ENCODE data around the gene TPCN1.

Gene TPCN1

GRCh38 chr12:113314121-113314529 is 92.9 kb downstream of the TPCN1 start:
- no peak overlapping the region for H3K4ac ChIP-seq (ENCODE audit: low read length)
- H3K18ac ChIP-seq (ENCODE audit: low read length), result no peak overlapping the region
- H3K27ac ChIP-seq (replicated peaks; ENCODE audit: low read length), result no peak overlapping the region
- H2BK12ac ChIP-seq (ENCODE audit: low read length), result no peak overlapping the region
- no peak overlapping the region for H2AFZ ChIP-seq (ENCODE audit: low read length)
- H3K4me1 ChIP-seq (ENCODE audit: control insufficient read depth in 2 of 2, insufficient read depth in 1 of 2, low read depth in 1 of 2, low read length in 2 of 2), result peaks cover 0 to 3% of the 10 kb centered on the region in 2 donors
- peaks cover 4 to 41% of the 10 kb centered on the region in 2 donors for H3K36me3 ChIP-seq (replicated peaks in 1 of 2; ENCODE audit: control insufficient read depth in 2 of 2, insufficient read depth in 2 of 2, low read length in 2 of 2)
- no peak overlapping the region for H3K4me3 ChIP-seq (ENCODE audit: low read length in 2 of 2)
- H3K9me3 ChIP-seq (replicated peaks in 1 of 2; ENCODE audit: control insufficient read depth in 2 of 2, insufficient read depth in 1 of 2, low read depth in 1 of 2, low read length in 2 of 2), result no peaks in the 10 kb centered on the region
- H3K9ac ChIP-seq (ENCODE audit: low read depth, low read length, poor library complexity), result no peak overlapping the region
- H4K8ac ChIP-seq (ENCODE audit: low read depth, low read length), result no peak overlapping the region
- no peak overlapping the region for H3K4me2 ChIP-seq (ENCODE audit: insufficient read depth, low read length, poor library complexity, severe bottlenecking)
- H2BK120ac ChIP-seq (ENCODE audit: low read depth, low read length), result no peak overlapping the region
- H4K91ac ChIP-seq (ENCODE audit: low read depth, low read length, poor library complexity), result no peak overlapping the region
- no peak overlapping the region for H2BK5ac ChIP-seq (ENCODE audit: low read length)
- no peak overlapping the region for H3K14ac ChIP-seq (ENCODE audit: low read length)
- no peak overlapping the region for H2AK5ac ChIP-seq (ENCODE audit: low read depth, low read length)
- H3K79me1 ChIP-seq (ENCODE audit: low read depth, low read length), result no peaks in the 10 kb centered on the region
- no peak overlapping the region for H2BK15ac ChIP-seq (ENCODE audit: low read length)
- H3K27me3 ChIP-seq (ENCODE audit: control insufficient read depth in 3 of 3, insufficient read depth in 3 of 3, low read depth in 1 of 3, low read length in 3 of 3), result no peaks in the 10 kb centered on the region
- H3K23ac ChIP-seq (ENCODE audit: low read depth, low read length, poor library complexity), result no peak overlapping the region
- no CpG with 5 or more reads among the region's 7 CpGs for WGBS, 2 donors (ENCODE audit: extremely low coverage in 2 of 2, insufficient read length in 2 of 2, insufficient replicate concordance in 1 of 2)
- no peak for DNase-seq (ENCODE audit: low spot score)

- Histone ChIP-seq H3K36me3 (replicated peaks in 1 of 2; ENCODE audit: control insufficient read depth in 2 of 2, insufficient read depth in 2 of 2, low read length in 2 of 2) (peaks cover 4 to 32% of the 10 kb centered on the region in 2 donors), H4K91ac (ENCODE audit: low read depth, low read length, poor library complexity) (no peak overlapping the region), H2AK5ac (ENCODE audit: low read depth, low read length) (no peak overlapping the region), H3K79me1 (ENCODE audit: low read depth, low read length) (no peaks in the 10 kb centered on the region), H2BK12ac (ENCODE audit: low read length) (no peak overlapping the region), H4K8ac (ENCODE audit: low read depth, low read length) (no peak overlapping the region), H3K27ac (replicated peaks; ENCODE audit: low read length) (no peak overlapping the region), H3K4me3 (ENCODE audit: low read length in 2 of 2) (no peak overlapping the region), H2BK15ac (ENCODE audit: low read length) (no peak overlapping the region), H3K4me2 (ENCODE audit: insufficient read depth, low read length, poor library complexity, severe bottlenecking) (no peak overlapping the region), H2BK120ac (ENCODE audit: low read depth, low read length) (no peak overlapping the region), H3K23ac (ENCODE audit: low read depth, low read length, poor library complexity) (no peak overlapping the region), H3K9ac (ENCODE audit: low read depth, low read length, poor library complexity) (no peak overlapping the region), H3K14ac (ENCODE audit: low read length) (no peak overlapping the region), H3K18ac (ENCODE audit: low read length) (no peak overlapping the region), H3K4ac (ENCODE audit: low read length) (no peak overlapping the region), H3K27me3 (ENCODE audit: control insufficient read depth in 3 of 3, insufficient read depth in 3 of 3, low read depth in 1 of 3, low read length in 3 of 3) (no peaks in the 10 kb centered on the region), H3K4me1 (ENCODE audit: control insufficient read depth in 2 of 2, insufficient read depth in 1 of 2, low read depth in 1 of 2, low read length in 2 of 2) (peaks cover 0 to 3% of the 10 kb centered on the region in 2 donors), H3K9me3 (replicated peaks in 1 of 2; ENCODE audit: control insufficient read depth in 2 of 2, insufficient read depth in 1 of 2, low read depth in 1 of 2, low read length in 2 of 2) (no peaks in the 10 kb centered on the region), H2AFZ (ENCODE audit: low read length) (no peak overlapping the region), H2BK5ac (ENCODE audit: low read length) (no peak overlapping the region)
- WGBS, 2 donors (ENCODE audit: extremely low coverage in 2 of 2, insufficient read length in 2 of 2, insufficient replicate concordance in 1 of 2), result no CpG with 5 or more reads among the region's 9 CpGs
- DNase-seq (ENCODE audit: low spot score), result no peak
Measured at GRCh38 chr12:113315358-113315757, 94.1 kb downstream of the TPCN1 start.

GRCh38 chr12:113316155-113316554 is 94.9 kb downstream of the TPCN1 start:
- Histone ChIP-seq H2BK120ac (ENCODE audit: low read depth, low read length) (no peak overlapping the region), H3K23ac (ENCODE audit: low read depth, low read length, poor library complexity) (no peak overlapping the region), H4K8ac (ENCODE audit: low read depth, low read length) (no peak overlapping the region), H3K9me3 (replicated peaks in 1 of 2; ENCODE audit: control insufficient read depth in 2 of 2, insufficient read depth in 1 of 2, low read depth in 1 of 2, low read length in 2 of 2) (peaks cover 2% of the 10 kb centered on the region in 2 donors), H2AK5ac (ENCODE audit: low read depth, low read length) (no peak overlapping the region), H2AFZ (ENCODE audit: low read length) (no peak overlapping the region), H3K9ac (ENCODE audit: low read depth, low read length, poor library complexity) (no peak overlapping the region), H3K4ac (ENCODE audit: low read length) (no peak overlapping the region), H3K27ac (replicated peaks; ENCODE audit: low read length) (no peak overlapping the region), H2BK5ac (ENCODE audit: low read length) (no peak overlapping the region), H3K14ac (ENCODE audit: low read length) (no peak overlapping the region), H3K4me2 (ENCODE audit: insufficient read depth, low read length, poor library complexity, severe bottlenecking) (no peak overlapping the region), H3K4me1 (ENCODE audit: control insufficient read depth in 2 of 2, insufficient read depth in 1 of 2, low read depth in 1 of 2, low read length in 2 of 2) (peaks cover 0 to 3% of the 10 kb centered on the region in 2 donors), H3K79me1 (ENCODE audit: low read depth, low read length) (no peaks in the 10 kb centered on the region), H3K36me3 (replicated peaks in 1 of 2; ENCODE audit: control insufficient read depth in 2 of 2, insufficient read depth in 2 of 2, low read length in 2 of 2) (peaks cover 4 to 32% of the 10 kb centered on the region in 2 donors), H3K4me3 (ENCODE audit: low read length in 2 of 2) (no peak overlapping the region), H4K91ac (ENCODE audit: low read depth, low read length, poor library complexity) (no peak overlapping the region), H3K18ac (ENCODE audit: low read length) (no peak overlapping the region), H2BK12ac (ENCODE audit: low read length) (no peak overlapping the region), H2BK15ac (ENCODE audit: low read length) (no peak overlapping the region), H3K27me3 (ENCODE audit: control insufficient read depth in 3 of 3, insufficient read depth in 3 of 3, low read depth in 1 of 3, low read length in 3 of 3) (no peaks in the 10 kb centered on the region)
- DNase-seq (ENCODE audit: low spot score), result no peak
- no CpG with 5 or more reads among the region's 7 CpGs for WGBS, 2 donors (ENCODE audit: extremely low coverage in 2 of 2, insufficient read length in 2 of 2, insufficient replicate concordance in 1 of 2)

- H3K9ac ChIP-seq (ENCODE audit: low read depth, low read length, poor library complexity), result no peak overlapping the region
- peak overlapping the region; percentile 12 for H2AK5ac ChIP-seq (ENCODE audit: low read depth, low read length)
- no peak overlapping the region for H3K4ac ChIP-seq (ENCODE audit: low read length)
- H2AFZ ChIP-seq (ENCODE audit: low read length), result no peak overlapping the region
- no peak overlapping the region for H3K18ac ChIP-seq (ENCODE audit: low read length)
- H3K36me3 ChIP-seq (replicated peaks in 1 of 2; ENCODE audit: control insufficient read depth in 2 of 2, insufficient read depth in 2 of 2, low read length in 2 of 2), result peaks cover 4 to 32% of the 10 kb centered on the region in 2 donors
- no peaks in the 10 kb centered on the region for H3K79me1 ChIP-seq (ENCODE audit: low read depth, low read length)
- H3K4me3 ChIP-seq (ENCODE audit: low read length in 2 of 2), result no peak overlapping the region
- H3K4me1 ChIP-seq (ENCODE audit: control insufficient read depth in 2 of 2, insufficient read depth in 1 of 2, low read depth in 1 of 2, low read length in 2 of 2), result peaks cover 0 to 3% of the 10 kb centered on the region in 2 donors
- H3K14ac ChIP-seq (ENCODE audit: low read length), result no peak overlapping the region
- no peaks in the 10 kb centered on the region for H3K27me3 ChIP-seq (ENCODE audit: control insufficient read depth in 3 of 3, insufficient read depth in 3 of 3, low read depth in 1 of 3, low read length in 3 of 3)
- H3K4me2 ChIP-seq (ENCODE audit: insufficient read depth, low read length, poor library complexity, severe bottlenecking), result no peak overlapping the region
- no peak for DNase-seq (ENCODE audit: low spot score)
- no peak overlapping the region for H2BK15ac ChIP-seq (ENCODE audit: low read length)
- no peak overlapping the region for H4K8ac ChIP-seq (ENCODE audit: low read depth, low read length)
- H3K23ac ChIP-seq (ENCODE audit: low read depth, low read length, poor library complexity), result no peak overlapping the region
- no peak overlapping the region for H2BK5ac ChIP-seq (ENCODE audit: low read length)
- no peak overlapping the region for H2BK12ac ChIP-seq (ENCODE audit: low read length)
- H3K27ac ChIP-seq (replicated peaks; ENCODE audit: low read length), result no peak overlapping the region
- no CpG with 5 or more reads among the region's 6 CpGs for WGBS, 2 donors (ENCODE audit: extremely low coverage in 2 of 2, insufficient read length in 2 of 2, insufficient replicate concordance in 1 of 2)
- peaks cover 4 to 5% of the 10 kb centered on the region in 2 donors for H3K9me3 ChIP-seq (replicated peaks in 1 of 2; ENCODE audit: control insufficient read depth in 2 of 2, insufficient read depth in 1 of 2, low read depth in 1 of 2, low read length in 2 of 2)
- H4K91ac ChIP-seq (ENCODE audit: low read depth, low read length, poor library complexity), result no peak overlapping the region
- H2BK120ac ChIP-seq (ENCODE audit: low read depth, low read length), result no peak overlapping the region
Measured at GRCh38 chr12:113317122-113317521, 95.9 kb downstream of the TPCN1 start.
